GM12878 (cell line): ENCODE results near the gene TP73. TPM values are rescaled to one million over a fixed set of nuclear protein-coding genes. Genes with fewer than 3 reads are reported as not detected.

Experiments used
- ATAC-seq: fragments of 200-7000 bp; cut with Tn5 transposase; 3 replicates; pipeline ENCODE4 v1.9.1; 2020; ENCODE audit warnings: mild to moderate bottlenecking, moderate library complexity
- BruUV-seq: library from RNA; stranded (reverse); fragments of 400-500 nt; replicated peaks from 2 replicates; lab custom pipeline; 2021; lab: Mats Ljungman, UMichigan
- CTCF ChIA-PET: fragments of 300-600 bp; sonication (Branson Sonifier 250); formaldehyde crosslinking; extraction: SDS; loops from one replicate; lab custom pipeline; 2021; ENCODE audit warnings: inconsistent platforms; lab: Yijun Ruan, JAX
- POLR2A ChIA-PET: fragments of 350-600 bp; formaldehyde crosslinking; extraction: SDS; loops from one replicate; lab custom pipeline; 2021; ENCODE audit warnings: inconsistent platforms; lab: Charles Lee
- RAD21 ChIA-PET: fragments of 300-600 bp; sonication (Branson Sonifier 250); formaldehyde crosslinking; loops from one replicate; lab custom pipeline; 2023; ENCODE audit warnings: antibody characterized with exemption; ENCODE audit not compliant: unreplicated experiment; lab: Charles Lee
- SMC1A ChIA-PET: fragments of 300-600 bp; sonication (Branson Sonifier 250); formaldehyde crosslinking; loops from one replicate; lab custom pipeline; 2023; ENCODE audit not compliant: unreplicated experiment, uncharacterized antibody; lab: Charles Lee
- DNase-seq: peaks from one replicate; pipeline ENCODE4 v3.0.0-alpha.2; 2011; ENCODE audit warnings: low read depth, low spot score
- FAIRE-seq: peaks from 3 replicates; lab custom pipeline; 2011; peaks lifted over from hg19 to GRCh38; lab: Jason Lieb, UNC
- H2AFZ ChIP-seq: 2 replicates; pipeline ENCODE4 v1.6.0; 2011; ENCODE audit warnings: low read depth, low read length, control low read depth; ENCODE audit not compliant: control insufficient read depth
- H3K27ac ChIP-seq: 2 replicates; pipeline ENCODE4 v1.5.1; 2011; ENCODE audit warnings: control low read depth; ENCODE audit not compliant: control insufficient read depth, insufficient read depth
- H3K27me3 ChIP-seq, 2 experiments: replicated peaks in 1 of 2; 2 replicates each; pipeline versions ENCODE4 v1.6.0 to v1.6.1; 2011; ENCODE audit warnings: low read length in 1 of 2; ENCODE audit not compliant: control insufficient read depth in 2 of 2, insufficient read depth in 2 of 2
- H3K36me3 ChIP-seq, 2 experiments: 2 replicates each; pipeline ENCODE4 v1.5.1; 2011; ENCODE audit warnings: low read length in 1 of 2; ENCODE audit not compliant: control insufficient read depth in 2 of 2, insufficient read depth in 2 of 2
- H3K4me1 ChIP-seq: 2 replicates; pipeline ENCODE4 v1.6.1; 2011; ENCODE audit warnings: mild to moderate bottlenecking, low read length, moderate library complexity, mixed read lengths; ENCODE audit not compliant: control insufficient read depth, insufficient read depth
- H3K4me2 ChIP-seq: 2 replicates; pipeline ENCODE4 v1.6.0; 2011; ENCODE audit warnings: control low read depth; ENCODE audit not compliant: control insufficient read depth, insufficient read depth
- H3K4me3 ChIP-seq: fragments of 200-600 bp; sonication (generic); 2 replicates; pipeline ENCODE4 v1.5.1; 2016
- H3K79me2 ChIP-seq: 2 replicates; pipeline ENCODE4 v1.6.0; 2011; ENCODE audit warnings: low read length; ENCODE audit not compliant: control insufficient read depth, insufficient read depth
- H3K9ac ChIP-seq: 2 replicates; pipeline ENCODE4 v1.8.0; 2011; ENCODE audit warnings: low read length, control low read depth, mixed read lengths; ENCODE audit not compliant: control insufficient read depth, insufficient read depth
- H3K9me3 ChIP-seq: replicated peaks from 3 replicates; pipeline ENCODE4 v1.5.1; 2011; ENCODE audit warnings: mild to moderate bottlenecking, low read length; ENCODE audit not compliant: control insufficient read depth, insufficient read depth
- H4K20me1 ChIP-seq: 2 replicates; pipeline ENCODE4 v1.6.0; 2011; ENCODE audit not compliant: control insufficient read depth, insufficient read depth
- BHLHE40 ChIP-seq, 2 experiments: fragments of 450-650 bp in 1 of 2; IDR thresholded peaks; 2 replicates each; pipeline ENCODE4 v1.6.1; 2011 to 2017; ENCODE audit warnings: low read depth in 2 of 2, borderline replicate concordance in 1 of 2, improper control_type of control experiment in 1 of 2, low read length in 1 of 2, mild to moderate bottlenecking in 1 of 2
- EED ChIP-seq: sonication (generic); IDR thresholded peaks from 2 replicates; pipeline ENCODE4 v1.6.1; 2016; ENCODE audit warnings: antibody characterized with exemption, low read depth
- KDM1A ChIP-seq: fragments of 200-600 bp; sonication (generic); IDR thresholded peaks from 2 replicates; pipeline ENCODE4 v1.6.1; 2016; ENCODE audit warnings: borderline replicate concordance
- NKRF ChIP-seq: fragments of 450-650 bp; conservative IDR thresholded peaks from 2 replicates; pipeline ENCODE4 v1.6.1; 2017; ENCODE audit warnings: mild to moderate bottlenecking, moderate library complexity
- NR2F1 ChIP-seq: fragments of 450-650 bp; conservative IDR thresholded peaks from 2 replicates; pipeline ENCODE4 v1.6.1; 2017; ENCODE audit warnings: mild to moderate bottlenecking
- PBX3 ChIP-seq: IDR thresholded peaks from 2 replicates; pipeline ENCODE4 v1.6.1; 2011; ENCODE audit warnings: mild to moderate bottlenecking, low read depth, low read length, moderate library complexity; ENCODE audit not compliant: insufficient replicate concordance
- SREBF2 ChIP-seq: IDR thresholded peaks from 2 replicates; pipeline ENCODE4 v1.6.1; 2012; ENCODE audit warnings: mild to moderate bottlenecking, low read length
- SUPT20H ChIP-seq: IDR thresholded peaks from 2 replicates; pipeline ENCODE4 v1.6.1; 2011; ENCODE audit warnings: low read depth, mild to moderate bottlenecking, low read length, moderate library complexity, borderline replicate concordance; ENCODE audit not compliant: control insufficient read depth
- TCF3 ChIP-seq: IDR thresholded peaks from 2 replicates; pipeline ENCODE4 v1.6.1; 2012; ENCODE audit warnings: low read depth, mild to moderate bottlenecking, low read length, borderline replicate concordance; ENCODE audit not compliant: insufficient read depth
- ZSCAN29 ChIP-seq: fragments of 450-650 bp; IDR thresholded peaks from 2 replicates; pipeline ENCODE4 v1.6.1; 2017; ENCODE audit warnings: mild to moderate bottlenecking, moderate library complexity
- WGBS: methylation state at CpG from one replicate; pipeline ENCODE4 v1.1.6; 2016; ENCODE audit warnings: low lambda C conversion rate; ENCODE audit not compliant: insufficient replicate concordance, insufficient coverage; ENCODE audit errors: missing lambda C conversion rate; 5-methylcytosine and 5-hydroxymethylcytosine counted together
- in situ Hi-C: fragments of 300-500 bp; cut with MboI; formaldehyde crosslinking; loops from 9 replicates; pipeline ENCODE4 v1.14.3; 2018; ENCODE audit warnings: mixed read lengths
- intact Hi-C: fragments of 100-400 bp; cut with micrococcal nuclease; formaldehyde crosslinking; loops from one replicate; pipeline ENCODE4 v1.14.2; 2022; ENCODE audit not compliant: unreplicated experiment
- polyA plus RNA-seq, 11 experiments: library from polyadenylated mRNA; depleted of rRNA in 4 of 11; unstranded in 6 of 11; stranded (reverse) in 5 of 11; fragments of >200 nt; fragmentation: Nextera tagmentation in 4 of 11; fragmentation: Illumina TruSeq in 1 of 11; extraction: Ambion mirVana in 4 of 11; extraction: Trizol in 1 of 11; gene quantifications; 1 replicate in 1 of 11; 2 replicates in 10 of 11; pipeline versions ENCODE4 v1.2.1 to v1.2.3, GENCODE V29; 2011 to 2016; ENCODE audit warnings: inconsistent platforms in 2 of 11, missing spikeins in 2 of 11, low read depth in 1 of 11
- total RNA-seq, 4 experiments: library from RNA; depleted of rRNA in 3 of 4; stranded (reverse); fragments of >200 nt in 3 of 4; fragmentation: Illumina TruSeq in 1 of 4; extraction: Trizol in 1 of 4; gene quantifications; 2 replicates each; pipeline versions ENCODE4 v1.2.1 to v1.2.3, GENCODE V29; 2013 to 2021

The TP73 gene
- total and polyA plus RNA-seq, 10 of the 15 experiments (the other 5 are each of a cell fraction or from before 2014, with no cell fraction given) = 0.08 to 54.2 (median 14.9) TPM

- peak; percentile 89 for TF ChIP-seq PBX3
- TF ChIP-seq TCF3 = 0 out of 2 replicates have a peak, but pooled peaks have one; percentile 67
Measured at GRCh38 chr1:3673381-3674099, 21.2 kb downstream of the TP73 start (continued).

- Histone ChIP-seq H3K4me3 (peak overlapping the region; percentile 67; the same call in 1 of the 2 replicates), H2AFZ (no peak overlapping the region), H3K27me3 (no peaks in the 10 kb centered on the region), H3K79me2 (peaks cover 76% of the 10 kb centered on the region), H3K27ac (peak overlapping the region; percentile 93), H3K9ac (peak overlapping the region; percentile 73), H3K36me3 (peaks cover 0 to 9% of the 10 kb centered on the region in 2 experiments; a peak in 2 of 4 replicates), H3K9me3 (no peaks in the 10 kb centered on the region), H3K4me1 (peaks cover 87% of the 10 kb centered on the region), H4K20me1 (no peaks in the 10 kb centered on the region), H3K4me2 (peak overlapping the region; percentile 85)
- no peak for FAIRE-seq
- ATAC-seq = peak; percentile 25
- ChIA-PET SMC1A (interaction anchor here (0.8 to 3.8 kb wide), 5 partner anchors 9 to 48 kb away, joined by 3 to 65 read pairs (median 5); partner anchors contain the start of gene TP73), POLR2A (interaction anchor here (0.8 to 4.0 kb wide), 6 partner anchors 9 to 24 kb away, joined by 3 to 65 read pairs (median 4); partner anchors contain the start of genes TP73 and WRAP73), CTCF (interaction anchor here (0.6 to 2.2 kb wide), 5 partner anchors 10 to 54 kb away, joined by 3 to 15 read pairs (median 4); no protein-coding TSS in a partner anchor), RAD21 (interaction anchor here (0.7 to 5.4 kb wide), 3 partner anchors 9 to 48 kb away, joined by 4 to 42 read pairs (median 8); no protein-coding TSS in a partner anchor)
- intact Hi-C loops = no loop called here
- 47% methylated on average over 30 of the region's 30 CpGs for WGBS
- peak; percentile 60 for DNase-seq
- TSS peak; percentile 59 for BruUV-seq
- in situ Hi-C loops = no loop called here
- no peak for TF ChIP-seq ZSCAN29
- TF ChIP-seq KDM1A = no peak
- TF ChIP-seq BHLHE40 (IDR thresholded peaks at IDR 0.05; ENCODE audit: borderline replicate concordance in 1 of 2, low read depth in 2 of 2, low read length in 1 of 2) = peak; percentile 39 to 55; a peak in 3 of 4 replicates
- TF ChIP-seq SREBF2 = no peak
- peak; percentile 60; the same call in 1 of the 2 replicates for TF ChIP-seq EED
- peak; percentile 95 for TF ChIP-seq NR2F1
- no peak for TF ChIP-seq NKRF
- TF ChIP-seq SUPT20H = no peak
Measured at GRCh38 chr1:3674100-3675094, 22.1 kb downstream of the TP73 start.
